Sigmoid colon (tissue), 7 donors: ENCODE data around the gene F3. TPM values are rescaled to one million over a fixed set of nuclear protein-coding genes. Genes with fewer than 3 reads are reported as not detected.
A peak's percentile ranks its signal among the peaks of the same experiment; 100 is the strongest.

Source experiments
- DNase-seq: peaks from one replicate; pipeline ENCODE4 v3.0.0-alpha.2; 2019
- H3K27ac ChIP-seq, 4 donors: fragments of 200-600 bp; sonication (generic); one replicate each; pipeline ENCODE4 v1.5.1; 2016 to 2019; ENCODE audit warnings: mild to moderate bottlenecking in 1 of 4
- H3K27me3 ChIP-seq, 3 donors: fragments of 200-600 bp; sonication (generic); one replicate each; pipeline ENCODE4 v1.5.1; 2019; ENCODE audit warnings: mild to moderate bottlenecking in 1 of 3
- H3K36me3 ChIP-seq, 4 donors: fragments of 200-600 bp; sonication (generic); one replicate each; pipeline ENCODE4 v1.5.1; 2016 to 2019
- H3K4me1 ChIP-seq, 4 donors: fragments of 200-600 bp; sonication (generic); one replicate each; pipeline ENCODE4 v1.5.1; 2017 to 2019
- H3K4me3 ChIP-seq, 4 donors: fragments of 200-600 bp; sonication (generic); one replicate each; pipeline ENCODE4 v1.5.1; 2017 to 2019; ENCODE audit warnings: mild to moderate bottlenecking in 2 of 4, moderate library complexity in 1 of 4
- H3K9me3 ChIP-seq, 4 donors: fragments of 200-600 bp in 3 of 4; sonication (generic) in 3 of 4; one replicate each; pipeline versions ENCODE4 v1.5.1 to v1.6.1; 2013 to 2019
- EP300 ChIP-seq, 4 donors: sonication (generic); formaldehyde crosslinking; IDR thresholded peaks; one replicate each; pipeline ENCODE4 v1.6.1; 2017; ENCODE audit warnings: antibody characterized with exemption in 4 of 4
- POLR2A ChIP-seq, 2 donors: fragments of 450-650 bp; IDR thresholded peaks; one replicate each; pipeline ENCODE4 v1.6.1; 2016; ENCODE audit warnings: antibody characterized with exemption in 2 of 2, mild to moderate bottlenecking in 2 of 2, moderate library complexity in 2 of 2
- POLR2AphosphoS5 ChIP-seq, 4 donors: sonication (generic); formaldehyde crosslinking; IDR thresholded peaks; one replicate each; pipeline ENCODE4 v1.6.1; 2017; ENCODE audit warnings: antibody characterized with exemption in 4 of 4
- WGBS, 2 donors: extraction: QIAGEN DNeasy Blood & Tissue Kit; methylation state at CpG; one replicate each; pipeline ENCODE4 v1.1.7; 2013; 5-methylcytosine and 5-hydroxymethylcytosine counted together
- intact Hi-C: fragments of 100-400 bp; cut with DNase I; formaldehyde crosslinking; loops from one replicate; pipeline ENCODE4 v1.15.1; 2023
- polyA plus RNA-seq, 3 donors: library from polyadenylated mRNA; stranded (reverse); fragments of 200-250 nt; gene quantifications; one replicate each; pipeline ENCODE4 v1.2.3, GENCODE V29; 2013
- total RNA-seq, 4 donors: library from RNA; depleted of rRNA; stranded (reverse); fragments of >200 nt; gene quantifications; one replicate each; pipeline ENCODE4 v1.1.0, GENCODE V29; 2016
- TF ChIP-seq, protein P1 (sequence below), 4 experiments: fragments of 450-650 bp in 3 of 4; fragments of 200-600 bp in 1 of 4; IDR thresholded peaks; one replicate each; pipeline ENCODE4 v1.5.1; 2016 to 2019; ENCODE audit warnings: antibody characterized with exemption in 4 of 4, mild to moderate bottlenecking in 3 of 4, moderate library complexity in 2 of 4
- donor health status: healthy with polysubstance abuse.
- donor health status: Bipolar disorder and iron deficiency.
- donor health status: healthy.

The F3 gene
- 10 to 100 TPM; 19.3 to 53.7 (median 19.3) TPM for total RNA-seq
- polyA plus RNA-seq: 10 to 100 TPM in 2 of 3 donors, 1 to 10 TPM in 1; 9.9 to 22.0 (median 17.4) TPM

DNA sequence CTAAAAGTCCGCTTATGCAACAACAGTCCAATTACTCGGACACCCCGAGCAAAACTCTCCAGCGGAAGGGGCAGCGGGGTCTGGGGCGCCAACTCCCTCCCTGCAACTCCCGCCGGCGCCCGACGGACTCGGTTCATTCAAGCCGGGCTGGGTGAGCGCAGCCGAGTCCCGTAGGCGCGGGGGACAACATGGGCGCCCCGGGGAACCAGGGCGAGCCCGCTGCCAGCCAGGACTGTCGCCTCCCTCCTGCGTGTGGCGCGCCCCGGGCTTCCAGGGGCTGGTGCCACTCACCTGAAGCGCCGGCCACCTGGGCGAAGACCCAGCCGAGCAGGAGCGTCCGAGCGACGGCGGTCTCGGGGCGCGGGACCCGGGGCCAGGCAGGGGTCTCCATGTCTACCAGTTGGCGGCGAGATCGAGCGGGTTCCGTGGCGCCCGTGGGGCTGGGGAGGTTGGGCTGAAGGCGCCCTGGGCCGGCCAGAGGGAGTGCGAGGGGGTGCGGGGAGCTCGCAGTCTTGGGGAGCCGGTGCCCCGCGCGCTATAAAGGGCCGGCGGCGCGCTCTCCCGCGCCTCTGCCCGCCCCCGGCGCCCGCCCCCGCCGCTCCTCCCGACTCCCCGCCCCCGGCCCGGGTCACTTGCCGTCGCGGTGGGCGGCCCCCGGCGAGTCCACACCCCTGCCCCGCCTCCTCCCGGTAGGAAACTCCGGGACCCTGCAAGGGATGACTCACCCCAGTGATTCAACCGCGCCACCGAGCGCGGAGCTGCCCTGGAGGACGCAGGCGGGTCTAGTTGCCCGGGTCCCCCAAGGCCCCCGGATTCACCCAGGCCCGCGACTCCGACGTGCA lies at the start of gene F3:
Gene F3 (minus strand): TSS at position 514 of the 842 bp plus-strand sequence. CDS start 123 bp downstream, at position 391.
- Histone ChIP-seq H3K4me1 (peaks cover 0 to 35% (median 13%) of the 10 kb centered on the region in 4 donors), H3K36me3 (no peaks in the 10 kb centered on the region), H3K27ac (peak within 1 kb of the TSS; percentile 85 to 89 (median 88)), H3K27me3 (no peaks in the 10 kb centered on the region), H3K9me3 (no peaks in the 10 kb centered on the region), H3K4me3 (peak within 1 kb of the TSS; percentile 73 to 80 (median 76))
- intact Hi-C loops: loop anchor here (5.0 kb wide), 3 partner anchors 101 to 261 kb away; no protein-coding TSS in a partner anchor
- 1% methylated on average over 94 of the region's 94 CpGs for WGBS, 2 donors
- TF ChIP-seq POLR2AphosphoS5 (IDR thresholded peaks at IDR 0.05) (peak; percentile 91 to 98 (median 96)), POLR2A (IDR thresholded peaks at IDR 0.05) (peak; percentile 90 to 91), EP300 (IDR thresholded peaks at IDR 0.05) (no peak)
- peak; percentile 96 for DNase-seq

DNA sequence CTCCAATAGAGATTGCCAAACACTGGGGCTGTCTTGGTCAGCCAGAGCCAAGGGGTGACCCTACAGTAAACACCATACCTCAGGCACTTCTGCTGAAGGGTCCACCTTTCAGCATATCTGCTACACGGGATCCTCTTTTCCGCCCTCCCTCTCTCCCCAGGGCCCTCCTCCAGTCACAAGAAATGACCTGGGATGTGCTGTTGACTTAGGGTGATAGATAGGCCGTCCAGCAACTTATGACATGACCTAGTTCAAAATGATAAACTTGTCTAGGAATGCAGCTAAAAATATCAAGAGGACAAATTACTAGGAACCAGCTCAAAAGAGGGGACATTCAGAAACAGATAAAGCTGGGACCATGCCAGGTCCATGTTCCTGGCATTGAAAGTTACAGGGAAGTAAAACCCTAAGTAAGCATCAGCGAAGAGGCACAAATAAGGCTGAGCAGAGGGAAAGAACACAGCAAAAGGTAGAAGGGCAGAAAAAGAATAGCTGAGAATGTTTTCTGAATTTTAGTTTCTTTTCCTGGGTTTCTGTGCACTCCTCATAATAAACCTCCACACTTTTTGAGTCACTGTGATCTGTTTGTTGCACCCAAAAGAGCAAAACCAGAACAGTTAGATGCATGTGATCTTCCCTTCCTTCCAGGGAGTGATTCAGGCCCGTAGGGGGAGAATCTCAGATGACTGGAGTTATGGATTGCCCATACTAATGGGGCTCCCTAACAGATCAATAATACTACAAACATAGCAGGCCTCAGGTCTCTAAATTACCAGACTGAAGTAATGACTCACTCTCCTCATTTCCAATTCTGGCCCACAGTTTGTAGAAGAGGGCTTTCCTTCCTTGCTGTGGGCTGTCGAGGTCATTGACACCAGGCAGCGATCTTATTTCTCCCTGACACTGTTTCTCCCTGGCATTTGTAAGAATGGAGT lies 48.9 kb upstream of the F3 start:
- TF ChIP-seq POLR2A (IDR thresholded peaks at IDR 0.05): no peak
- peak in 2 of 4 donors; percentile 10 to 25 for TF ChIP-seq POLR2AphosphoS5 (IDR thresholded peaks at IDR 0.05)
- Histone ChIP-seq H3K27ac (peak overlapping the region in 3 of 4 donors; percentile 47 to 59 (median 52)), H3K9me3 (no peaks in the 10 kb centered on the region), H3K4me1 (peaks cover 0 to 34% (median 16%) of the 10 kb centered on the region in 4 donors), H3K27me3 (no peaks in the 10 kb centered on the region), H3K36me3 (no peaks in the 10 kb centered on the region), H3K4me3 (no peak overlapping the region)
- WGBS, 2 donors: 81 to 82% methylated on average over 7 of the region's 7 CpGs
- DNase-seq: no peak
- intact Hi-C loops: no loop called here

DNA sequence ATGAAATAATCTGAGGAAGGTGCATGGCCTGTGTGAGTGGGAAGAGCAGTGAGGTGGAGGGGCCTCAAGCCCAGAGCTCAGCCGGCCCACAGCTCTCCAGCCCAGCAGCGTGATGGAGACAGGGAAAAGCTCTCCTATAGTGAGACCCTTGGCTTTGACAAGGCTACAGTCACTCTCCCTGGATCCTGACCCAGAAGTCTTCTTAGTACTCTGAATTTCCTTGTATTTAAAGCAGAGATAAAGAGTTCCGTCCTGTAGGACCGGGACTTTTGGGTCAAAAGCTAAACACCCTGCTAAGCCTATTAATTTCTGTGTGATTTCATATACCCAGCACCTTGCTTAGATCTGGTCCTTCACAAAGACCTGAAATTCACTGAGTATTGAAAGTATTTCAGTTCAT lies 48.2 kb upstream of the F3 start:
- 92 to 96% methylated on average over 4 of the region's 4 CpGs for WGBS, 2 donors
- Histone ChIP-seq H3K36me3 (no peaks in the 10 kb centered on the region), H3K9me3 (no peaks in the 10 kb centered on the region), H3K27ac (peak overlapping the region in 3 of 4 donors; percentile 47 to 59 (median 52)), H3K4me3 (no peak overlapping the region), H3K27me3 (no peaks in the 10 kb centered on the region), H3K4me1 (peaks cover 0 to 34% (median 16%) of the 10 kb centered on the region in 4 donors)
- no peak for TF ChIP-seq POLR2AphosphoS5 (IDR thresholded peaks at IDR 0.05)
- TF ChIP-seq, protein P1, sequence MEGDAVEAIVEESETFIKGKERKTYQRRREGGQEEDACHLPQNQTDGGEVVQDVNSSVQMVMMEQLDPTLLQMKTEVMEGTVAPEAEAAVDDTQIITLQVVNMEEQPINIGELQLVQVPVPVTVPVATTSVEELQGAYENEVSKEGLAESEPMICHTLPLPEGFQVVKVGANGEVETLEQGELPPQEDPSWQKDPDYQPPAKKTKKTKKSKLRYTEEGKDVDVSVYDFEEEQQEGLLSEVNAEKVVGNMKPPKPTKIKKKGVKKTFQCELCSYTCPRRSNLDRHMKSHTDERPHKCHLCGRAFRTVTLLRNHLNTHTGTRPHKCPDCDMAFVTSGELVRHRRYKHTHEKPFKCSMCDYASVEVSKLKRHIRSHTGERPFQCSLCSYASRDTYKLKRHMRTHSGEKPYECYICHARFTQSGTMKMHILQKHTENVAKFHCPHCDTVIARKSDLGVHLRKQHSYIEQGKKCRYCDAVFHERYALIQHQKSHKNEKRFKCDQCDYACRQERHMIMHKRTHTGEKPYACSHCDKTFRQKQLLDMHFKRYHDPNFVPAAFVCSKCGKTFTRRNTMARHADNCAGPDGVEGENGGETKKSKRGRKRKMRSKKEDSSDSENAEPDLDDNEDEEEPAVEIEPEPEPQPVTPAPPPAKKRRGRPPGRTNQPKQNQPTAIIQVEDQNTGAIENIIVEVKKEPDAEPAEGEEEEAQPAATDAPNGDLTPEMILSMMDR (IDR thresholded peaks at IDR 0.05): no peak
- TF ChIP-seq POLR2A (IDR thresholded peaks at IDR 0.05): no peak
- no peak for TF ChIP-seq EP300 (IDR thresholded peaks at IDR 0.05)
- intact Hi-C loops: no loop called here
- no peak for DNase-seq

DNA sequence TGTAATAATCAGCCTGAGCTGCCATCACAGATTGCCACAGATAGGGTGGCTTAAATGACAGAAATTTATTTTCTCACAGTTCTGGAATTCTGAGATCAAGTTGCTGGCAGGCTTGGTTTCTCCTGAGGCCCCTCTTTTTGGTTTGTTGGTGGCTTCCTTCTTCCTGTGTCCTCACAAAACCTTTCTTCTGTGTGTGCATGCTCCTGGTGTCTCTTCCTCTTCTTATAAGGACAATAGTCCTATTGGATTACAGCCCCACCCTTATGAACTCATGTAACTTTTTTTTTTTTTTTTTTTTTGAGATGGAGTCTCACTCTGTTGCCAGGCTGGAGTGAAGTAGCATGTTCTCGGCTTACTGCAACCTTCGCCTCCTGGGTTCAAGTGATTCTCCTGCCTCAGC lies 41.0 kb upstream of the F3 start:
- no peak for DNase-seq
- TF ChIP-seq EP300 (IDR thresholded peaks at IDR 0.05): no peak
- TF ChIP-seq, protein P1 (IDR thresholded peaks at IDR 0.05): no peak
- TF ChIP-seq POLR2A (IDR thresholded peaks at IDR 0.05): no peak
- no peak for TF ChIP-seq POLR2AphosphoS5 (IDR thresholded peaks at IDR 0.05)
- H3K9me3 ChIP-seq: peaks cover 0 to 3% (median 0%) of the 10 kb centered on the region in 4 donors
- H3K36me3 ChIP-seq: no peaks in the 10 kb centered on the region
- 72 to 80% methylated on average over 2 of the region's 2 CpGs for WGBS, 2 donors
- intact Hi-C loops: no loop called here
- no peaks in the 10 kb centered on the region for H3K27me3 ChIP-seq
- peaks cover 0 to 23% (median 11%) of the 10 kb centered on the region in 4 donors for H3K4me1 ChIP-seq
- no peak overlapping the region for H3K4me3 ChIP-seq
- no peak overlapping the region for H3K27ac ChIP-seq

DNA sequence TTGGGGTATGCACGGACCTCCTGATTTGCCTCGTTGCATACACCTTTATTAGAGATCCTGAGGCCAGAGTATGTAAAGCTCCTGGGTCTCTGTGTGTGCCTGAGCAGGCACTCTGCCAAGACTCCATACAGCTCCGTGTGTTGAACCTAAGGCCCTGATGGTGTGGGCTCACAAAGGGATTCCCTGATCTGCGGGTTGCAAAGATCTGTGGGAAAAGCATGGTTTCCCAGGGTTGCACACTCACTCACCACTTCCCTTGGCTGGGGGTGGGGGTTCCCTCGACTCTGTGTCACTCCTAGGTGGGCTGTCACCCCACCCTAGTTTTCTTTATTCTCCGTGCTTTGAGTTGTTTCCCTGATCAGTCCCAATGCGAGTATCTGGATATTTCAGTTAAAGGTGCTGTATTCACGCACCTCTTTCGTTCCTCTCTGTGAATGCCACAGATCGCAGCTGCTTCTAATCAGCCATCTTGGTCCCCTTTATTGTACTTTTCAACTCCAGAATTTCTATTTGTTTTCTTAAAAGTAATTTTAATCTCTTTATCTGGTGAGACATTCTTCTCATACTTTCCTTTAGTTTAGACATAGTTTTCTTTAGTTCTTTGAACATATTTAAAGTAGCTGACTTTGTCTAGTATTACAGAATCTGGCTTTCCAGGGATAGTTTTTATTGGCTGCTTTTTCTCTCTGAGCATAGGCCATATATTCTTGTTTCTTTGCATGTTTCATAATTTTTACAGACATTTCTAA lies 39.0 kb upstream of the F3 start:
- Histone ChIP-seq H3K4me1 (peaks cover 0 to 10% (median 7%) of the 10 kb centered on the region in 4 donors), H3K27me3 (no peaks in the 10 kb centered on the region), H3K36me3 (no peaks in the 10 kb centered on the region), H3K4me3 (no peak overlapping the region), H3K9me3 (peaks cover 0 to 3% (median 0%) of the 10 kb centered on the region in 4 donors), H3K27ac (peak overlapping the region in 1 of 4 donors; percentile 6)
- intact Hi-C loops: no loop called here
- DNase-seq: no peak
- 89 to 90% methylated on average over 10 of the region's 10 CpGs for WGBS, 2 donors
- no peak for TF ChIP-seq POLR2A (IDR thresholded peaks at IDR 0.05)
- TF ChIP-seq, protein P1 (IDR thresholded peaks at IDR 0.05): no peak
- TF ChIP-seq POLR2AphosphoS5 (IDR thresholded peaks at IDR 0.05): no peak
- TF ChIP-seq EP300 (IDR thresholded peaks at IDR 0.05): no peak
